T-cell (primary cell): ENCODE results near the gene CAMK1D. TPM values are rescaled to one million over a fixed set of nuclear protein-coding genes. Genes with fewer than 3 reads are reported as not detected.

ENCODE experiments used
- ATAC-seq, 4 experiments: fragments of 200-7000 bp in 3 of 4; fragments of 150-1000 bp in 1 of 4; cut with Tn5 transposase; replicated peaks in 1 of 4; 1 replicate in 3 of 4; 2 replicates in 1 of 4; pipeline ENCODE4 v1.10.0; 2021; ENCODE audit warnings: moderate library complexity in 3 of 4, mild to moderate bottlenecking in 2 of 4, moderate number of reproducible peaks in 1 of 4
- CTCF ChIA-PET, 2 donors: fragments of 300-600 bp; sonication (Branson Sonifier 250); formaldehyde crosslinking; loops; one replicate each; lab custom pipeline; 2022; ENCODE audit warnings: antibody characterized with exemption in 2 of 2; lab: Charles Lee
- POLR2A ChIA-PET, 2 donors: fragments of 300-600 bp; sonication (Branson Sonifier 250); formaldehyde crosslinking; loops; one replicate each; lab custom pipeline; 2022; ENCODE audit warnings: antibody characterized with exemption in 2 of 2; lab: Charles Lee
- DNase-seq, 35 experiments: peaks; one replicate each; pipeline versions ENCODE4 v3.0.0 to v3.0.0-alpha.2; 2013 to 2023
- H3K27ac ChIP-seq: one replicate; pipeline ENCODE4 v1.5.1; 2013; ENCODE audit warnings: low read length
- H3K27me3 ChIP-seq, 2 experiments: replicated peaks in 1 of 2; 1 replicate in 1 of 2; 2 replicates in 1 of 2; pipeline versions ENCODE4 v1.6.1 to v1.7.0; 2013; ENCODE audit warnings: low read length in 1 of 2, mixed read lengths in 1 of 2; ENCODE audit not compliant: control insufficient read depth in 2 of 2, insufficient read depth in 2 of 2; ENCODE audit errors: extremely low read depth in 1 of 2
- H3K36me3 ChIP-seq, 2 donors: 1 replicate in 1 of 2; 2 replicates in 1 of 2; pipeline versions ENCODE4 v1.6.1 to v1.7.0; 2013; ENCODE audit warnings: low read length in 1 of 2; ENCODE audit not compliant: control insufficient read depth in 2 of 2, insufficient read depth in 1 of 2; ENCODE audit errors: extremely low read depth in 1 of 2
- H3K4me1 ChIP-seq, 2 experiments: 1 replicate in 1 of 2; 2 replicates in 1 of 2; pipeline versions ENCODE4 v1.6.1 to v1.7.0; 2013; ENCODE audit warnings: low read length in 2 of 2, mixed read lengths in 1 of 2; ENCODE audit not compliant: insufficient read depth in 2 of 2, control insufficient read depth in 1 of 2; ENCODE audit errors: extremely low read depth in 1 of 2
- H3K4me3 ChIP-seq, 2 donors: 1 replicate in 1 of 2; 2 replicates in 1 of 2; pipeline versions ENCODE4 v1.5.1 to v1.7.0; 2013; ENCODE audit warnings: mild to moderate bottlenecking in 2 of 2, low read length in 1 of 2, moderate library complexity in 1 of 2; ENCODE audit not compliant: control insufficient read depth in 1 of 2; ENCODE audit errors: extremely low read depth in 1 of 2
- H3K9me3 ChIP-seq: 2 replicates; pipeline ENCODE4 v1.7.0; 2013
- H3K27ac Mint-ChIP-seq, 2 donors: one replicate each; pipeline ENCODE4 v1.8.0; 2020 to 2021; ENCODE audit warnings: mild to moderate bottlenecking in 2 of 2, mixed read lengths in 2 of 2
- H3K27me3 Mint-ChIP-seq, 2 donors: one replicate each; pipeline ENCODE4 v1.8.0; 2021 to 2022; ENCODE audit warnings: mixed read lengths in 2 of 2
- H3K36me3 Mint-ChIP-seq: one replicate; pipeline ENCODE4 v1.8.0; 2021; ENCODE audit warnings: mixed read lengths
- H3K4me1 Mint-ChIP-seq, 3 donors: one replicate each; pipeline ENCODE4 v1.8.0; 2020 to 2022; ENCODE audit warnings: mixed read lengths in 3 of 3, mild to moderate bottlenecking in 1 of 3
- H3K4me3 Mint-ChIP-seq, 3 donors: one replicate each; pipeline ENCODE4 v1.8.0; 2020 to 2022; ENCODE audit warnings: mild to moderate bottlenecking in 3 of 3, mixed read lengths in 3 of 3, moderate library complexity in 3 of 3
- H3K9me3 Mint-ChIP-seq, 3 donors: one replicate each; pipeline ENCODE4 v1.8.0; 2020 to 2022; ENCODE audit warnings: mixed read lengths in 3 of 3
- WGBS: methylation state at CpG from one replicate; pipeline ENCODE4 v1.1.5; 2013; ENCODE audit warnings: missing lambda C conversion rate; ENCODE audit not compliant: insufficient coverage; 5-methylcytosine and 5-hydroxymethylcytosine counted together
- total RNA-seq, 35 experiments: library from RNA in 6 of 35; stranded (reverse) in 6 of 35; fragments of 120-200 nt in 1 of 35; gene quantifications; one replicate each; pipeline versions ENCODE4 v1.2.1 to v1.2.4 and lab custom pipeline; 2013 to 2026

The CAMK1D gene
- total RNA-seq, 5 donors from 2014 or later (not counting 1 experiment from before 2014, with no cell fraction given) = 16.8 to 31.3 (median 23.6) TPM

DNA sequence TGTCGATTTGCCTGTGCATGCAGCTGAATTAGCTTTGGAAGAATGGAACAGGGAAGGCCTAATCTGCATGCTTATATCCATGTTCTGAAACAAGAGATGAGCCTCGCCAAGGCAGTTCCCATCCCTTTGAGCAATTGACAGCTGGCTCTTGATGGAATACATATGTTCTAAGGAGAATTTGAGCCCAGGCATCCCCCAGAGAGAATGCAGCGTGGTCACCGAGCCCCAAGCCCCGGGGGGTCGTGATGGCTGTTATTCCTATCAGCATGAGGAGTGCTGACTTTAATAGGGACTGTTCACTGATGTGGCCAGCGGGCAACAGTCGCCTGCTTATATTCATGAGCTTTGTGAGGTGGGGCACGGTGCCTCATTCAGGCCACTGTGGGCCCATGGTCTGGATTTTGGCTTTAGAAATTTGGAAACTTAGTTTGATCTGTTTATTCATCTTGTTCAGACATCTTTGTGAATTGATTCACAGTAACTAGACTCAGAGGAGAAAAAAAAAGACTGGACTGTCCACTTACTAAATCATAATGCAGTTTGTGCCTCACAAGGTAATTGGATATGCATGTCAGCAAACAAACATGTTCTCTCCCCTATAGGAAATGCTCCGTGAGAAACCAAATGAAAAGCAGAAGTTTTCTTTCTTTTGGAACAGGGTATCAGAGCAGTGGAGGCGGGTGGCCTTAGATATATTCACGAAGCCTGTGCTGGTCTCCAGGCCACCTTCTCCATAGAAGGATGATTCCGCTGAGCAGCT, 447.2 kb downstream of the CAMK1D start:
- no peaks in the 10 kb centered on the region for H3K27me3 ChIP-seq
- H3K4me3 ChIP-seq = no peak overlapping the region
- Mint-ChIP-seq H3K4me3 (no peak overlapping the region), H3K9me3 (no peaks in the 10 kb centered on the region), H3K36me3 (peaks cover 60% of the 10 kb centered on the region), H3K27me3 (no peaks in the 10 kb centered on the region), H3K27ac (no peak overlapping the region), H3K4me1 (no peaks in the 10 kb centered on the region)
- no peaks in the 10 kb centered on the region for H3K4me1 ChIP-seq
- POLR2A ChIA-PET = interaction anchor here (0.6 to 0.7 kb wide), 2 partner anchors 511 to 1004 kb away, joined by 3 to 4 read pairs; no protein-coding TSS in a partner anchor
- no peak overlapping the region for H3K27ac ChIP-seq
- CTCF ChIA-PET = interaction anchor here in 1 of 2 donors (0.9 kb wide), 1 partner anchor 13 kb away, joined by 4 read pairs; no protein-coding TSS in a partner anchor
- WGBS = 91% methylated on average over 8 of the region's 13 CpGs
- no peak for DNase-seq
- H3K9me3 ChIP-seq = no peaks in the 10 kb centered on the region
- H3K36me3 ChIP-seq = peaks cover 12 to 17% of the 10 kb centered on the region in 2 donors
- ATAC-seq = no peak

DNA sequence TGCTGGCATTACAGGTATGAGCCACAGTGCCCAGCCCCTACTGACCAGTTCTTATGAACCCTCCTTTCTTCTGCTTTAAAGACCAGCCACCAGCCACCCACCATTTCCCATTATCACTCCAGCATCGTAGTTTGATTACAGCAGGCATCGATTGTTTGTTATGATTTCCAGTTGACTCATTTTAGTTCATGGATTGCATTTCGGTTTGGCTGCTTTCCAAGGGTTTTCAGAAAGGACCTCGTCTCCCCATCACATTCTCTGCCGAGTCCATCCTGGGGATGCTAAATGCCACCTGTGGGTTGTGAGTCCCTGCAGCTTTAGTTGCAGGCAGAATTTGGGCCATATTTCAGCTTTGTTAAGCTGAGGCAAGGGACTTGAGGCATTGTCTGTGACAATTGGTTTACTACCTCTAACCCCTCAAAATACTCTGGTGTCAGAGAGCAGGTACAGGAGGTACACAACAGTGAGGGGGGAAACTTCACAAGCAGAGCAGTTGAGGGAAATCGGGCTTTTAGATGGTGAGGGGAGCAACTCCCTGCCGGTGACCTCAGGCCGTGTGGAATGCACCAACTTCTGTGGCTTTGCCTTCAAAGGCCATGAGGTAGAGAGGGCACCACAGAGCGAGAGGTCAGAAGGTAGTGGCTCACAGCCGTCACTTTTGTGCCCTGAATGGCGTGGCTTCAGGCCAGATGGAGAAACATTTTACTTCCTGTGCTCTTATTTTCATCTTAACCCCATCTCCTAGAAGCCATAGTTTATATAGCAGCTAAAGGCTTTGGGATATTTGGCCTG, 448.3 kb downstream of the CAMK1D start:
- Mint-ChIP-seq H3K27ac (no peak overlapping the region), H3K27me3 (no peaks in the 10 kb centered on the region), H3K4me1 (no peaks in the 10 kb centered on the region), H3K9me3 (no peaks in the 10 kb centered on the region), H3K36me3 (peaks cover 59% of the 10 kb centered on the region), H3K4me3 (no peak overlapping the region)
- no peaks in the 10 kb centered on the region for H3K9me3 ChIP-seq
- H3K4me3 ChIP-seq = no peak overlapping the region
- no peak for DNase-seq
- 89% methylated on average over 6 of the region's 11 CpGs for WGBS
- H3K36me3 ChIP-seq = peaks cover 12% of the 10 kb centered on the region in 2 donors
- ChIA-PET CTCF (no interaction called here), POLR2A (interaction anchor here in 1 of 2 donors (0.7 kb wide), 1 partner anchor 509 kb away, joined by 4 read pairs; no protein-coding TSS in a partner anchor)
- no peak overlapping the region for H3K27ac ChIP-seq
- no peak for ATAC-seq
- H3K4me1 ChIP-seq = no peaks in the 10 kb centered on the region
- no peaks in the 10 kb centered on the region for H3K27me3 ChIP-seq

DNA sequence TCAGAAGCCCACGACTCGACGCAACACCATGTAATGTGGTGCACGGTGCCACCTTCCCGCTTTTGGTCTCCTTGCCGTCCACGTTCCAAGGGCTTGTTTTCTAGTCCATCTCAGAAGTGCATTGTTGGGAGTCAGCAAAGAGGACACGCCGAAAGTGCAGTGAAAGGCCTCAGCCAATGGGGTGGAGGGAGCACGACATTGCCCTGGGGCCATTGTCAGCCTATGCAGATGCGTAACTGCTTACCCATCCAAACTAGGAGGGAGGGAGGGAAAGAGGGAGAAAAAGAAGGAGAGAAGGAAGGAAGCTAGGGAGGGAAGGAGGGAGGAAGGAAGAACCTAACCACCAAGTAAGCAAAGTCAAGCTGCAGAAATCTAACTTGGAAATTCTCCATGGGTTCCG, 449.8 kb downstream of the CAMK1D start:
- no peak overlapping the region for H3K27ac ChIP-seq
- ChIA-PET POLR2A (no interaction called here), CTCF (no interaction called here)
- H3K36me3 ChIP-seq = peaks cover 5 to 12% of the 10 kb centered on the region in 2 donors
- Mint-ChIP-seq H3K9me3 (no peaks in the 10 kb centered on the region), H3K27me3 (no peaks in the 10 kb centered on the region), H3K4me1 (no peaks in the 10 kb centered on the region), H3K27ac (no peak overlapping the region), H3K4me3 (no peak overlapping the region), H3K36me3 (peaks cover 50% of the 10 kb centered on the region)
- H3K27me3 ChIP-seq = no peaks in the 10 kb centered on the region
- DNase-seq (no peak), ATAC-seq (no peak)
- no peaks in the 10 kb centered on the region for H3K4me1 ChIP-seq
- 97% methylated on average over 10 of the region's 12 CpGs for WGBS
- H3K9me3 ChIP-seq = no peaks in the 10 kb centered on the region
- no peak overlapping the region for H3K4me3 ChIP-seq

DNA sequence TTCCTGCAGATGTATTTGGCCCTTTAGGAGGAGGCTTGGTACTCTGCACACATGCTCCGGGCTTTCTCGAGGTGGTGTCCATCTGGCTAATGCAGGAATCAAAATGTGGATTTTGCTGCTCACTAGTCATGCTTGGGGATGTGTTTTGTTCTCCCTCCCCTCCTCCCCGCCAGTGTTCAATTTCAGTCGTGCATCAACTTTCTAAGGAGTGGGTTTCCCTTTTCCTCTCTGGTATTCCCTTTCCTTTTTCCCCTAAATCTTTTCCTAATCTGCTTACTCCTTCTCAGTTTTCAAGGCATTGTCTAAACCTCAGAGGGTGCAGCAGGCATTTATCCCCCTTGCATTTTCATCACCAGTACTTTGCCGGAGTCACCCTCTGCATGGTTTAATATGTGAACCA, 450.4 kb downstream of the CAMK1D start:
- H3K4me3 Mint-ChIP-seq = no peak overlapping the region
- no peaks in the 10 kb centered on the region for H3K9me3 Mint-ChIP-seq
- peaks cover 50% of the 10 kb centered on the region for H3K36me3 Mint-ChIP-seq
- Histone ChIP-seq H3K27ac (no peak overlapping the region), H3K4me3 (no peak overlapping the region), H3K36me3 (peaks cover 5 to 12% of the 10 kb centered on the region in 2 donors), H3K9me3 (no peaks in the 10 kb centered on the region), H3K27me3 (no peaks in the 10 kb centered on the region), H3K4me1 (no peaks in the 10 kb centered on the region)
- WGBS = 100% methylated on average over 1 of the region's 5 CpGs
- no peaks in the 10 kb centered on the region for H3K4me1 Mint-ChIP-seq
- POLR2A ChIA-PET = no interaction called here
- CTCF ChIA-PET = no interaction called here
- no peak overlapping the region for H3K27ac Mint-ChIP-seq
- DNase-seq = no peak
- ATAC-seq = no peak
- no peaks in the 10 kb centered on the region for H3K27me3 Mint-ChIP-seq

DNA sequence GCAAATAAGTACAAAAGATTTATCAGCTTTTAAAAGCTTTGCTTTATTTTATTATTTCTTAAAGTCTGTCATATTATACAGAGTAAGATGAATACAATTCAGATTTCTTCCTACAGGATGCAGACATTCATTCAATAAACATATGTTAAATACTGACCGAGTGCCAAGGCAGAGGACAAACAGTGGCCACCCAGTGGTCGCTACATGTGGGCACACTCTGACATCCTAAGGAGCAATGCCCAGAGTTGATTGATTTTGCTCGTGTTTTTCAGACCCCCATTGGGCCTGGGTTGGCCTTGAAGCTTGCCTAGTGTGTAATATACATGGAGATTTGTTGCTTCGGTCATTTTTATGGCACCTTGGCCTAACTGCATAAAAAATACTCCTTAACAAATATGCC, 451.0 kb downstream of the CAMK1D start:
- peaks cover under 1 to 7% of the 10 kb centered on the region in 2 donors for H3K36me3 ChIP-seq
- POLR2A ChIA-PET = no interaction called here

DNA sequence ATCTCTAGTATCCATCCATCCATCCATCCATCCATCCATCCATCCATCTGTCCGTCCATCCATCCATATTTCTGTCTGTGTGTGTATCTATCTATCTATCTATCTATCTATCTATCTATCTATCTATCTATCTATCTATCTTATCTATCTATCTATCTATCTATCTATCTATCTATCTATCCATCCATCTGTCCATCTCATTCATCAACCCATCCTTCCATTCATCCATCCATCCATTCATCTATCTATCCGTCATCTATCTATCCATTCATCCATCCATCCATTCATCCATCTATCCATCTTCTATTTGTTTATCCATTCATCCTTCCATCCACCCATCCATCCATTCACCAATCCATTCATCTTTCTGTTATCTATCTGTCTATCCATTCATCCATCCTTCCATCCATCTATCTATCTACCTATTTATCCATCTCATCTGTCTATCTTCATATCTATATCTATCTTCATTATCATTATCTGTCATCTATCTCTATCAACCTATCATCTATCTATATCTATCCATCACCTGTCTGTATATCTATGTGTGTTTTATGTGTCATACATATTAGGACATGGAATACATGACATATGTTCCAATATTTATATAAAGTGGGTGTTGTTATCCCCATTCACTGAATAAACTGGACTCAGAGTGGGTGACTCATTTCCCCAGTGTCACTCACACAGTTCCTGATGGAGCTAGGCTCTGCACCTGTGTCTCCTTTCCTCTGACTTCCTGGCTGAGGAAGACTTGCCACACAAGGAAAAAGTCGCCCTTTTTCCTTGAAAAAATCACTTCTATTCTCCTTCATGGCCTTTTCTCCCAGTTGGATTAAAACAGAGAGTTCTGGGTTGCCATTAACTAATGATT, 452.1 kb downstream of the CAMK1D start:
- ATAC-seq = no peak
- 100% methylated on average over 1 of the region's 3 CpGs for WGBS

More for the DNA sequence above, 451.0 kb downstream of the CAMK1D start:
- 93% methylated on average over 2 of the region's 4 CpGs for WGBS
- H3K27me3 ChIP-seq = no peaks in the 10 kb centered on the region
- Mint-ChIP-seq H3K9me3 (no peaks in the 10 kb centered on the region), H3K27ac (no peak overlapping the region), H3K36me3 (peaks cover 46% of the 10 kb centered on the region), H3K27me3 (no peaks in the 10 kb centered on the region), H3K4me3 (no peak overlapping the region), H3K4me1 (no peaks in the 10 kb centered on the region)
- no peaks in the 10 kb centered on the region for H3K9me3 ChIP-seq
- no peaks in the 10 kb centered on the region for H3K4me1 ChIP-seq
- CTCF ChIA-PET = no interaction called here
- ATAC-seq = no peak
- DNase-seq = no peak
- no peak overlapping the region for H3K4me3 ChIP-seq
- no peak overlapping the region for H3K27ac ChIP-seq

More for the DNA sequence above, 452.1 kb downstream of the CAMK1D start:
- Histone ChIP-seq H3K9me3 (no peaks in the 10 kb centered on the region), H3K27ac (no peak overlapping the region), H3K27me3 (no peaks in the 10 kb centered on the region), H3K4me1 (no peaks in the 10 kb centered on the region), H3K4me3 (no peak overlapping the region), H3K36me3 (peaks cover 0 to 5% of the 10 kb centered on the region in 2 donors)
- Mint-ChIP-seq H3K9me3 (no peaks in the 10 kb centered on the region), H3K27me3 (no peaks in the 10 kb centered on the region), H3K4me3 (no peak overlapping the region), H3K27ac (no peak overlapping the region), H3K36me3 (peaks cover 46% of the 10 kb centered on the region), H3K4me1 (no peaks in the 10 kb centered on the region)
- DNase-seq = no peak
- ChIA-PET POLR2A (no interaction called here), CTCF (no interaction called here)
